Stimulated activated CD8-positive, alpha-beta memory T cell treated with anti-CD3 and anti-CD28 coated beads, Interleukin-7, amount 100 ng/mL, for 4 hours (primary cell): ENCODE results near the gene OARD1.

ENCODE experiments used
- DNase-seq, 2 donors: peaks; one replicate each; pipeline ENCODE4 v3.0.0-alpha.2; 2020; ENCODE audit warnings: low read depth in 2 of 2

OARD1 gene

GRCh38 chr6:41074692-41075436 lies 2.7 kb upstream of the OARD1 start:
- DNase-seq = no peak

GRCh38 chr6:41073968-41074691 lies 2.0 kb upstream of the OARD1 start:
- no peak for DNase-seq

- peak; percentile 55 to 76 for DNase-seq
Measured at GRCh38 chr6:41073203-41073967, 1.2 kb upstream of the OARD1 start.

- DNase-seq = peak in 1 of 2 donors; percentile 99
Measured at GRCh38 chr6:41072836-41073202, 663 bp upstream of the OARD1 start, which contains the start of gene NFYA. NFYA (plus strand) TSS chr6:41072974; CDS start chr6:41079090, 6,116 bp downstream.

- peak in 1 of 2 donors; percentile 54 for DNase-seq
Measured at GRCh38 chr6:41071501-41071922, 644 bp downstream of the OARD1 start.

GRCh38 chr6:41066867-41067304 lies 5.3 kb downstream of the OARD1 start:
- peak; percentile 27 to 37 for DNase-seq

- DNase-seq = no peak
Measured at GRCh38 chr6:41065550-41066026, 6.6 kb downstream of the OARD1 start.

DNA sequence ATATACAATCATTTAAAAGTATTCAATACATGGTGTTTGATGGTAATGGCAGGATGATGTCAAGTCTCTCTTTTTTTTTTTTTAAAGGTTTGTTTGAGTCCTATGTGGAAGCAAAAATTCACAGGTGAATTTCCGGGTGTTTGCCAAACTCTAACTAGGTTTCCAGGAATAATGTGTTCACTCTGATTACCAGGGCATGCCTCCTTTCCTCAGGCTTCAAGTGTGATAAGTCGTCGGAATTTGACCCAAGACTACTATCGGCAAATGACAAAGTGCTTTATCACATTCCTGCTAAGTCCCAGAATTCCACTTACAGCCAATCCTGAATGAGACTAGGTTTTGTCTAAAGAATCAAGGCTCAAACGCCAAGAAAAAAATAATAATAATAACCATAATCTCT lies 7.3 kb downstream of the OARD1 start:
- DNase-seq = no peak

- DNase-seq = no peak
Measured at GRCh38 chr6:41063884-41064285, 8.3 kb downstream of the OARD1 start.

DNA sequence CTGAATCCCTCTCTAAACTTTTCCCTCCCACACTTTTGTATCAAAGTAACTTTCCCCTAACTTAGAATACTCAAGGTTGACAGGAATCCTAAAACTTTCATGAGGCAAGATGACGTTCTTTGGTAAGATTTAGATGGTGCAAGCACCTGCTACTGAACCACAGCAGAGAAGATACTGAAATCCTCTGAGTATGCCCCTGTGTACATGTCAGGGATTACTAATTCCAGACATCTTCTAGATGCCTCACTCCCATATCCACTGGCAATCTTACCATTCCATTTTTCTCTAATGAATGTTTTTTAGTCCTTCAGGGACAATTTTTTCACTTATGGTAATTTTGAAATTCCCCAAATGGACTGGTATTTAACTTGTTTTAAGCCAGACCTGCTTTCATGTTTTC lies 10.1 kb downstream of the OARD1 start:
- no peak for DNase-seq

GRCh38 chr6:41061196-41061726 lies 10.9 kb downstream of the OARD1 start:
- no peak for DNase-seq

DNA sequence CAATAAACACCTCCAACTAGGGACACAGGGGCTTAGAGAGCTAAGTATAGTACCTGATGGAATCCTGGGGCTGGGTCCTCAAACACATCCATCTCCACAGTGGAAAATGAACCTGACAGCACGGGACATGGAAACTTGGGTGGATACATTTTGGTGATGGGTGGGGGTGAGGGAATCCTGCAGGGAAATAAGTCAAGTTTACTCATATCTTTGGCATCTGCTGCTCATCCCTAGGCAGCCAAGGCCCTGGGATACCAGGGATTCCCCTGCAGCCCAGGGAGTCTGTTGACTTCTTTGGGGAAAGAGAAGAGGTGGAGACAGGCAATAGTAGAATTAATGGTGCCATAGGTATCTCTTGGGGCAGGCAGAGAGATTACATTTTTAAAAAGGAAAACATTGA lies 12.6 kb downstream of the OARD1 start:
- DNase-seq = no peak

- no peak for DNase-seq
Measured at GRCh38 chr6:41058783-41059181, 13.4 kb downstream of the OARD1 start.

DNA sequence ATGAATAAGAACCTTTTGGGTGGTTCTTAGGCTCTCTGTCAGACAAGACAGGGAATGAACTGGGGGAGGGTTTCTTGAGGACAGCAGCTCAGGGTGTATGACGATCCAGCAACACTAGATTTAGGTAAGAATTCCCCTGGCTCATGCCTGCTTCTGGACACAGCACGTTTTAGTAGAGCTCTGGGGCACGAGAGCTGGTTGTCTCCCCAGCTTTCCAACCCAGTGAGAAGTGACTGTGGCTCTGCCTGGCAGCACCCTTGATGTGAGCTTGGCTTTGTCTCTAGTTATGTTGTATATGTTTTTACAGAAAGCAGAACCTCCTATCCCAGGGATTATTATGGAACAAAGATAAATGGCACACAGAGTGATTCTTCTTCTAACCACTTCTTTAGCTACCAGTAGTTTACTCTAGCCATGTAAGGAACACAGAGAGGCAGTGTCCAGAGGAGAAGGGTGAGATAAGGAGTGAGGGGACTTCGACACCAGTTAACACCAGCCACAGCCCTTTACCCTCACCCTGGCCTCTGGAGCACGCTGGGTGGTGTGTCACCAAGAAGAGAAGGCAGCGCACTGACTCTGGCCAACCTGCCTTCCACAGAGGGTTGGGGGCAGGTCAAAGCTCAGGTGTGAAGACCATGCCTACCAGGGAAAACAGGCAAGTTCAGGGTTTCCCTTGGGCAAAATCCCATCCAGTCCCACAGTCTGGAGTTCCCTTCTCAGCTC lies 15.2 kb downstream of the OARD1 start:
- no peak for DNase-seq

DNA sequence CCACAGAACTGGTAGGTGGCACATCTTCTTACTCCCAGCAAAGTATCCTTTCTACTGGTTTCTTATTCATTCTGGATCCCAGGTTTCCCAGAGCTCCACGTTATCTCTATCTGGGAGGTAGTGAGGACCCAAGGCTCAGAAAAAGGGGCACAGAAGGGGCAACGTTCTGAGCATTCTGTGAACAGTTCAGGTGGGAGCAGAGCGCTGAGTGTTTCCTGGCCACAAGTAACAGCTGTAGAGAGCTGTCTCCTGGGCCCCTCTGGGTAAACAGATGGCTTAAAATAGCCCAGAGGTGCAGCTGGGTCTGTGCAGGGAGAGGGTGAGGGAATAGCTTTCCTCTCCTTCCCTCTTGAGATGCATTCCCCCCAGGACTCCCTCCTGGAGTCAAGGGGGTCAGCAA lies 17.0 kb downstream of the OARD1 start:
- no peak for DNase-seq

- DNase-seq = no peak
Measured at GRCh38 chr6:41054511-41054910, 17.6 kb downstream of the OARD1 start.

DNA sequence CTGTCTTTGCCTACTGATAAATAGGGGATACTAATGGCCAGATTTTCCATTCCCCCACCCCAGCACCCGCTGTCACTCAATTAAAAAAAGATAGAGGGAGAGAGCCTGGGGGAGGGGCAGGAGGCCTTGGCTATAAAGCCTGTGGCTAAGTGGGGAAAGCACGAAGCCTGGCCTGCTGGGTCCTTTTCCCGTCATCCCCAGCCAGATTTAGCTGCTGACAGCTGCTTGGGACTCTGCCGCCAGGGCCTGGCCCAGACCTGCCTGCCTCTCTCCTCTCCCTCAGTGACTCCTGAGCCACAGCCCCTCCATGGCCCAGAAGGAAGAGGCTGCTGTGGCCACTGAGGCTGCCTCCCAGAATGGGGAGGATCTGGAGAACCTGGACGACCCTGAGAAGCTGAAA lies 19.1 kb downstream of the OARD1 start, which contains the start of gene APOBEC2:
Gene APOBEC2 (plus strand): TSS at position 162 of the 400 bp plus-strand sequence. CDS start 146 bp downstream, at position 308.
- no peak for DNase-seq

GRCh38 chr6:41051873-41052272 lies 20.3 kb downstream of the OARD1 start:
- DNase-seq = no peak

DNA sequence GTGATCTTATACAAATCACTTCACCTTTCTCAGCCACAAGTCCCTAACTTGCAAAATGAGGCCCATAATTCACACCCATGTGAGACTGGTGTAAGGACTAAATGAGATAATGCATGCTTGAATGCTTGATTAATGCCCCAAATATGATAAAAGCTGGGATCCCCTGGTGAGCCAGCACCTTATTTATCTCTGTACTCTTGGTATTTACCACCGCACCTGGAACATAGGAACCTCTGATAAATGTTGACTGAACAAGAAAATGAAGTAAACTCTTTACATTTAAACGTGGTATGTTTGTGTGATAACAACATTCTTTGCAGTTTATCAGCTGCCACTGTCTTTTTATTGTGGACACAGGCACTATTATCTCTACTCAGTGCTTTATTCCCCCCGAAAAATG lies 21.6 kb downstream of the OARD1 start:
- DNase-seq = no peak

- no peak for DNase-seq
Measured at GRCh38 chr6:41049955-41050354, 22.2 kb downstream of the OARD1 start.

- DNase-seq = no peak
Measured at GRCh38 chr6:41049521-41049920, 22.6 kb downstream of the OARD1 start.
